SIG-M5 (cell line): Measurements from ENCODE around the gene FNBP1L.
"Not testable (repeated sequence)": the region's sequence is repeated elsewhere in the genome, so short reads cannot be mapped to it uniquely, and the experiment has no call there.

Experiments
- DNase-seq: peaks from one replicate; lab custom pipeline; 2025; lab: John Stamatoyannopoulos, UW

The FNBP1L gene

DNA sequence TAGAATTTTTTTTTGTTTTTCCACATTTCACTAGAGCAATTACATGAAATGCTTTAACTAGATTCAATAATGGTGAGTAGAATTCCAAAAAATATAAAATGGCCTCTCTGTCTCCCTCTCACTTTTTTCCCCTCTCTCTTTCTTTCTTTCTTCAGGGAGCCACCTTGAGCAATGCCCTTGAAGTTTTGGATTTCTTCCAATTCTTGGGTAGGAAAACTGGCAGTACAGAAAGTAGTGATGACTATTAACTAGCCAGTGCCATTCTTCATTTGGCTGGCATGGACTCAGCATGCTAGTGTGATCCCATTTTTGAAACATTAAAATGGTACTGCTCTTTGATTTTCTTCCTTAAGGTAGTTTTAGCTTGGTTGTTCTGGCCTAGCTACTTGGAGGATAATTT lies 4.5 kb upstream of the FNBP1L start:
- DNase-seq: no peak

DNA sequence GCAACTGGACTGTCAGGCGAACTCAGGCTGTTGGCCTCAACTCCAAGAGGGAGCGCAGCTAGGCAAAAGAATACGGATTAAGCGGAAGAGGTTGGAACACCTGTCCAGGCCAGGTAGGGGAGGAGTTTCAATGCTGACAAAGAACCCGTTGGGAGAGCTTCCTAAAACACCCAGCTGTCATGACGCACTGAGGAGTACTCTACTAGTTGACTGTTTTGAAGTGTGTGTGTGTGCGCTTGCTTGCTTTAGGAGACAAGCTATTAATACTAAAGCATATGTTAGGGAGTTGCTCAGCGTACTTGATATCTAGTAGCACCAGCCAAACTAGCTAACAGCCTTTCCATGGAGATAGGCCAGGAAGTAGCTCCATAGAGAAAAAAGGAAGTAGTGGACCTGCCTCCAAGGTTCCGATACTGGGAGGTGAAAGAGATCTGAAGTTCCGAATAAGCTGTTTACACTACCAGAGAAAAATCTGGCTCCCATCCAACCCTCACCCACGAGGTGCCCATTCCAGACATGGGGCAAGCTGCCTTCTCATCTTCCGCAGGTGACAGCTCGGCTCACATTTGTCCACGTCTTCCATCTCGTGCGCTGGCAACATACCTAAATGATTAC lies 974 bp upstream of the FNBP1L start:
- no peak for DNase-seq

DNA sequence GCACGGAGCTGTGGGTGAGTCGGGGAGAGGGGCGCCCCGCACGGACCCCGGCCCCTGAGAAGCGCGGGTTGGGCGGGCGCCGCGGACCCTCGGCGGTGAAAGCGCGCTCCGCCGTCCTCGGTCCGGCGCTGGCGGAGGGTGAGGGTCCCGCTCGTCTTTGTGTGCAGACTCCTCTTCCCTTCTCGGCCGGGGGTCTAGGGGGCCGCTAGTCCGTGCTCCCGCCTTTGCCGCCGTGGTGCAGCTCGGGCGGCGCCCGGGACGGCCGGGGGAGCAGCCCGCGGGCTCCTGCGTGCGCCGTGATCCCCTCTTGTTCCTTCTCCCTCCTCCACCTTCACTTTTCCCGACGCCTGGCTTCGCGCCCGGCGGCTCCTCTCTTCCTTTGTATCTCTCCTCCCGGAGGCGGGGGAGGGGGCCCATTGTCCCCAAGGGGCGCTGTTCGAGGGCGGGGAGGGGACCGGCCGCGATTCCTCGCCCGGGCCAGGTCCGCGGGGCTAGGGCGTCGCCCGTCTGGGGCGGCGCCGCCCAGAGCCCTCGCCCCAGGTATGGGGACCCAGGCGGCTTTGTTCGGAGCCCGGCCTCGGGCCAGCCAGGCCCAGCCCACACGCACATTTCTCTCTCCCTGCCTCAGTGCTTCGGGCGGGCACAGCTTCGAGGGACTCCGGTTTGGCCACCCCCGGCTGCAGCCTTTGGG lies 519 bp downstream of the FNBP1L start:
- DNase-seq: no peak

DNA sequence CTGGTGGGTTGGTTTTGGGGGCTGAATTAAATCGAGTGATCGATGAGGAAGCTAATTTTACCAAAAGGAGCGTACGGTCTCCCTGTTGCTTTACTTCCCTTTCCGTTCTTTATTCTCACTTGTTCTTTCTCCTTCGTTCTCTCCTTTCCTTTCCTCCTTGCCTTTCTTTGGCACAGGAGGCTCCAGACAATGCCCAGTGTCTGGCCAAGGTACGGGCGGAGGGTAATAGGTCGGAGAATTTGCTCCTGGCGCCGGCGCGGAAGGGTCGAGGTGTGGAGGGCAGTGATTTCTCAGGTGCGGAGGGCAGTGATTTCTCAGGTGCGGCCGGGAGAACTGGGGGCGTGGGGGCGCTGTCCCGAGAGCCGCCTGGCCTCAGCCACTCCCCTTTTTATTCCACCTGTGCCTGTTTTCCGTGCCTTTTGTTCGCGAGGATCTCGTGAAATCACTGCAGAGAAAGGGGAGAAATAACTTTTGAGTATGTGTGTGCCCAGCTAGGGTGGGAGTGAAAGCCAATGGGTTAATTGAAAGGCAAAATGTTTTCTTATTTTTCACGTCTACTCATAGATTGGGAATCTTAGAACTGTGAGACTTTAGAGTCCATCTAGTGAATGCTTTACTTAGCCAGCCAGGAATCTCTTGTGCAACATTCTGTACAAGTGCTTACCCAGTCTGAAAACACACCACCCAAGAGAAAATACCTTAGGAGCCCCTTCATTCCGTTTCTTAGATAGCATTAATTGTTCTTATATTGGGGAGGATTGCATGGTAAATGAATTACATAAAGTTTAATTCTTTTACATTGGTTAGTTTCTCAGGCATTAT lies 1.3 kb downstream of the FNBP1L start:
- DNase-seq: no peak

DNA sequence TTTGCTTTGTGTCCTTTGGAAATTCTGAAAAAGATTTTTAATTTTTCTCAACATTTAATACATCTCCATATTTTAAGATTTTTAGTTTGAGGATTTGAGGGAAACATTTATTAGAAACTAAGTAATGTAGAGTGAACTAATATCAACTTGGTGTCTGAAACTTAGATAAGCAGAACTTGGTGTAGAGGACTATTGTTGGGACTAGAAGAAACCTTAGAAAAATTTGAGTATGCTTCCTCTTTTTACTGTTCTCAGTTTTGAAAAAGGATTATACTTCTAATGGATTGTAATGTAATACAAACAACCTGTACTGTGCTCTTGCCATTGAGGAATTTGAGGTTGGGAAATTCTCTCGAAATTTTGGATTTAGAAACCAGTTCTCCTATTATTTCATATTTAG lies 2.4 kb downstream of the FNBP1L start:
- no peak for DNase-seq

DNA sequence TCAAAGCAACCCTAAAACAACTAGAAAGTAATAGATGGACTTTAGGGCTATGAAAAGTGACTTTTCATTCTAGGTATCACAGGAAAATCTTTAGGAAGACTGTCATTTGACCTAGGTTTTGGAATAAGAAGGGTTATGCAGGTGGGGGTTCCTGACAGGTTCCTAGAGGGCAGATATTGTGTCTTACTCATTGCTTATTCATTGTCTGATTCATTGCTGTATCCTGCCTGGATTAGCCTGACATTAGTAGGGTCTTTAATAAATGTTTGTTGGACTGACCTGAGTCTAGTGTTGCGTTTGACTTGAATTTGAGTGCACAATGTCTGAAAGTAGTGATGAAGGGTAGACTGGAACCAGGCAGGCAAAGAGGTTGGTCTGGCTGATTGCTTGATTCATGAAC lies 6.0 kb downstream of the FNBP1L start:
- no peak for DNase-seq

DNA sequence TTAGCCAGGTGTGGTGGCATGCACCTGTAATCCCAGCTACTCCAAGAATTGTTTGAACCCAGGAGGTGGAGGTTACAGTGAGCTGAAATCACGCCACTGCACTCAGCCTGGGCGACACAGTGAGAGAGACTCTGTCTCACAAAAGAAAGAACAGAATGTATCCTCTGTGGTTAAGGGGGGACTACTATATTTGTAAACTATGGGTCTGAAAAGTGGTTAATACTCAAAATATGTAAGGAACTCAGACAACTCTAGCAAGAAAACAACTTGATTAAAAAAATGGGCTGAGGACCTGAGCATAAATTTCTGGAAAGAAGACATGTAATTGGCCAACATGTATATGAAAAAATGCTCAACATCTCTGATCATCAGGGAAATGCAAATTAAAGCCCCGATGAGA lies 11.2 kb downstream of the FNBP1L start:
- no peak for DNase-seq

DNA sequence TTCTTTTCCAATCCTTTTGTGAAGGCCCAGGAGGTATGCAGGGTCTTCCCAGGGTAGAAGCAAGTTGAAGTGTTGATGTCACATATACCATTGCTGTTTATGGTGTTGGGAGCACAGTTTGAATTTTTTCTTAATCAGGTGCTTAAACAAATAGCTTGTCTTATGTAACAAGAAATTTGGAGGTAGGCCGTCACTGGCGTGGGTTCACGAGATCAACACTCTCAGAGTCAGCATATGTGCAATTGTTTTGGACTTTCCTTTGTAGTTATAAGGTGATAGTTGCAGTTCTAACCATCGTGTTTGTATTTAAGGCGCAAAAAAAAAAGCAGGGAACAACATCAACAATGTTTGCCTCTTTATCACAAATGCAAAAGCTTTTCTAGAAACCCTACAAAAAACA lies 13.3 kb downstream of the FNBP1L start:
- no peak for DNase-seq

DNA sequence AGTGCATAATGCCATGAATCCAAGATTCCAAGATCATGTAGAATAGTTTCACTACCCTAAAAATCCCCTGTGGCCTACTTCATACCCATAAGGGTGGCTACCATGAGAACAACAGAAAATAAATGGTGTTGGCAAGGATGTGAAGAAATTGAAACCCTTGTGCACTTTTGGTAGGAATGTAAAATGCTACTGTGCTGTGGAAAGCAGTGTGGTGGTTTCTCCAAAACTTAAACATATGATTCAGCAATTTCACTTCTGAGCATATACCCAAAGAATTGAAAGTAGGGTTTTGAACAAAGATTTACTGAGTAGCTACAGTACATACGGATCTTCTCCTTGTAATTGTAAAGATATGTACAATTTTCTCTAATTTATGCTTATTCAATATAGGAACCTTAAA lies 16.0 kb downstream of the FNBP1L start:
- DNase-seq: no peak

DNA sequence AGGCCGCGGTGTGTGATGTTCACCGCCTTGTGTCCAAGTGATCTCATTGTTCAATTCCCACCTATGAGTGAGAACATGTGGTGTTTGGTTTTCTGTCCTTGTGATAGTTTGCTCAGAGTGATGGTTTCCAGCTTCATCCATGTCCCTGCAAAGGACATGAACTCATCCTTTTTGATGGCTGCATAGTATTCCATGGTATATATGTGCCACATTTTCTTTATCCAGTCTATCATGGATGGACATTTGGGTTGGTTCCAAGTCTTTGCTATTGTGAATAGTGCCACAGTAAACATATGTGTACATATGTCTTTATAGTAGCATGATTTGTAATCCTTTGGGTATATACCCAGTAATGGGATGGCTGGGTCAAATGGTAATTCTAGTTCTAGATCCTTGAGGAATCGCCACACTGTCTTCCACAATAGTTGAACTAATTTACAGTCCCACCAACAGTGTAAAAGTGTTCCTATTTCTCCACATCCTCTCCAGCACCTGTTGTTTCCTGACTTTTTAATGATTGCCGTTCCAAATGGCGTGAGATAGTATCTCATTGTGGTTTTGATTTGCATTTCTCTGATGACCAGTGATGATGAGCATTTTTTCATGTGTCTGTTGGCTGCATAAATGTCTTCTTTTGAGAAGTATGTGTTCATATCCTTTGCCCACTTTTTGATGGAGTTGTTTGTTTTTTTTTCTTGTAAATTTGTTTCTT lies 17.6 kb downstream of the FNBP1L start:
- not testable (repeated sequence) for DNase-seq

DNA sequence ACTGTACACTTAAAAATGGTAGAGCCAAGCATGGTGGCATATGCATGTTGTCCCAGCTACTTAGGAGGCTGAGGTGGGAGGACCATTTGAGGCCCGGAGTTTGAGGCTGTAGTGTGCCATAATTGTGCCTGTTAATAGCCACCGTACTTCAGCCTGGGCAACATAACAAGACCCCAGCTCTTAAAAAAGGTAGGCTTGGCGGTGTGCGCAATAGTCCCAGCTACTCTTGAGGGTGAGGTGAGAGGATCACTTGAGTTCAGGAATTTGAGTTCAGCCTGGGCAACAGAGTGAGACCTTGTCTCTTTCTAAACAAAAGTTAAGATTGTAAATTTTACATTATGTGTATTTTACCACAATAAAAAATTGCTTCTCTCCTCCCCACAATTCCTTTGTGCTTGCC lies 19.7 kb downstream of the FNBP1L start:
- no peak for DNase-seq

DNA sequence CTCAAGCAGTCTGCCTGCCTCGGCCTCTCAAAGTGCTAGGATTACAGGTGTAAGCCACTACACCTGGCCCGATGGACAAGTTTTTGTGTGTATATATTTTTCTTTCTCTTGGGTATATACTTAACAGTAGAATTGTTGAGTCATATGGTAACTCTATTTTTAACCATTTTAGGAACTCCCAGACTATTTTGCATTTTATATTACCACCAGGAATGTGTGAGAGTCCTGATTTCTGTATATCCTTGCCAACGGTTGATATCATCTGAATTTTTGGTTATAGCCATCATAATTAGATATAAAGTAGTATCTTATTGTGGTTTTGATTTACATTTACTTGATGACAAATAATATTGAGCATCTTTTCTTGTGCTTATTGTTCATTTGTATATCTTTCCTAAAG lies 20.7 kb downstream of the FNBP1L start:
- no peak for DNase-seq

DNA sequence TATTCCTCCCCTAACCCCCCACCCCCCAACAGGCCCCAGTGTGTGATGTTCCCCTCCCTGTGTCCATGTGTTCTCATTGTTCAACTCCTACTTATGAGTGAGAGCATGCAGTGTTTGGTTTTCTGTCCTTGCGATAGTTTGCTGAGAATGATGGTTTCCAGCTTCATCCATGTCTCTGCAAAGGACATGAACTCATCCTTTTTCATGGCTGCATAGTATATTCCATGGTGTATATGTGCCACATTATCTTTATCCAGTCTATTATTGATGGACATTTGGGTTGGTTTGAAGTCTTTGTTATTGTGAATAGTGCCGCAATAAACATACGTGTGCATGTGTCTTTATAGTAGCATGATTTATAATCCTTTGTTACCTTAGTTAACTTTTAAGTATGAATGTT lies 21.3 kb downstream of the FNBP1L start:
- DNase-seq: not testable (repeated sequence)

DNA sequence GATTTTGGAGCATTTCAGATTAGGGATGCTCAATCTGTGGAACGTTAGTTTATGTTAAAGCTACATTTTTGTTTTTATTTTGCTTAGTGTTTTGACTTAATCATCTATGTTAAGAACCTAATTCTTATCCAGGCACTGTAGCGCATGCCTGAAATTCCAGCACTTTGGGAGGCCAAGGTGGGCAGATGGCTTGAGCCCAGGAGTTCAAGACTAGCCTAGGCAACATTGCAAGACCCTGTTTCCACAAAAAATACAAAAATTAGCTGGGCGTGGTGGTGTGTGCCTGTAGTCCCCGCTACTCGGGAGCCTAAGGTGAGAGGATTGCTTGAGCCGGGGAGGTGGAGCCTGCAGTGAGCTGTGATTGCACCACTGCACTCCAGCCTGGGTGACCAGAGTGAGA lies 23.4 kb downstream of the FNBP1L start:
- DNase-seq: no peak

DNA sequence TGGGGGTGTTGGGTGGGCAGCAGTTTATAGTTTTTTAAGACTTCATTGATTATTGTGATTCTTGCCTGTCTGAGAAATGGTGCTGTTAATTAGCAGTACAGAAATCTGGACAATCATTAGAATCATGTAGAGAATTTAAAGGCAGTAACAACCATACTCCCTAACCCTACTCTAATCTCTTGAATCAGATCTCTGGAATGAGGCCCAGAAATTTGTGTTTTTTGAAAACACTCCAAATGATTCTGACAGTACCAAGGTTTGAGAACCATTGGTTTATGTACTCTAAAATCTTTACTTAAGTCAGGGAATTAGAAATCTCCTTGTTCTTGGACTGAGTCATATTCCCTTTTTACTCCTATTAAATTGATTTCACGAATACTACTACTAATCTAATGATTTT lies 24.0 kb downstream of the FNBP1L start:
- no peak for DNase-seq

DNA sequence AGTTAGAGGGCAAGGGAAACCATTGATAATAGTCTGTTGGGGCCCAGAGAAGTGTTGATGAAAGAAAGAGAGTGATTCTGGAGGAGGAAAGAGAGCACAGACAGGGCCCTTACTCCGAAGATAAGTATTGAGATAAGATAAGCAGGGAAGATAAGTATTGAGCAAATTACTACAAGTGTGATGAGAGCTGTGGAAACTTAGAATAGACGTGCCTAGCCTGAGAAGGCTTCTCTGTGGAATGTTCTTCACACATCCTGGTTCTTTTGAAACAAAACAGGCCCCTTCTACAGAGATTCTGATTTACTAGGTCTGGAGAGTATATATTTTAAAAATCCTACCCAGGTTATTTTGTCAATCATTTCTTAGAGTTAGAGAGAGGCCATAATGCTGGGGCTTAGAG lies 26.4 kb downstream of the FNBP1L start:
- DNase-seq: no peak

DNA sequence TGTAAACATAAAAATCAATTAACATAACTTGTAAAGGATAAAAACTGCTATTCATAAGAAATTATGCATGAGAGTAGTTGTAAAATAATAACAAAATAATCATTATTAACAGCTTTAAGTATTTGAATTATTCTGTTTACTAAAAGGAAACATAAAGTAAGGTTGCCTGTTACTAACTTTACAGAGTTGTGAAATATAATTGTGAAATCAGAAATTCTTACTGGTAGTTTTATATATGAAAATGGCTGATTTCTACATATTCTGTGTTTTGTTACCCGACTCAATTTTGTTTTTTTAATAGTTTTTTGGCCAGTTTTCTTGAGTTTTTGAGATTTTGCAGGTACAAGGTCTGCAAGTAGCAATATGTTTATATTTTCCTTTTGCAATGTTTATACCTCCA lies 27.8 kb downstream of the FNBP1L start:
- no peak for DNase-seq

DNA sequence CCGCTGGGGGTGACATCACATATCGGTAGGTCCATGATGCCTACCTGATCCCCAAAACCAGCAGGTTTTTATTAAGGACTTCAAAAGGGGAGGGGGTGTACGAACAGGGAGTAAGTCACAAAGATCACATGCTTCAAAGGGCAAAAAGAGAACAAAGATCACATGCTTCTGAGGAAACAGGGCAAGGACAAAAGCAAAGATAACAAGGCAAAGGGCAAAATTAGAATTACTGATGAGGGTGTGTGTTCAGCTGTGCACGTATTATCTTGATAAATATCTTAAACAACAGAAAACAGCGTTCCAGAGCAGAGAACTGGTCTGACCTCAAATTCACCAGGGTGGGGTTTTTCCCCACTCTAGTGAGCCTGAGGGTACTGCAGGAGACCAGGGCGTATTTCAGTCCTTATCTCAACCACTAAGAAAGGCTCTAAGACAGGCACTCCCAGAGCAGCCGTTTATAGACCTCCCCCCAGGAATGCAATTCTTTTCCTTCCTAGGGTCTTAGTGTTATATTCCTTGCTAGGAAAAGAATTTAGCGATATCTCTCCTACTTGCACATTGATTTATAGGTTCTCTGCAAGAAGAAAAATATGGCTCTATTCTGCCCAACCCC lies 31.3 kb downstream of the FNBP1L start:
- DNase-seq: not testable (repeated sequence)

DNA sequence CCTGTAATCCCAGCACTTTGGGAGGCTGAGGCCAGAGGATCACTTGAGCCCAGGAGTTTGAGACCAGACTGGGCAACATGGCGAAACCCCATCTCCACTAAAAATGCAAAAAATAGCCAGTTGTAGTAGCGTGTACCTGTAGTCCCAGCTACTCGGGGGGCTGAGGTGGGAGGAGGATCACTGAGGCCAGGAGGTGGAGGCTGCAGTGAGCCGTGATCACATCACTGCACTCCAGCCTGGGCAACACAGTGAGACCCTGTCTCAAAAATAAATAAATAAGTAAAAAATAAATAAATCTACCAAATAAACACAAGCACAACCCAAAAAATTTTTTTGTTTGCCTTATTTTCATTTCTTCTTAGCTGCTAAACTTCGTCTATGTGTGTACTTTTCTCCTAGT lies 34.0 kb downstream of the FNBP1L start:
- not testable (repeated sequence) for DNase-seq

DNA sequence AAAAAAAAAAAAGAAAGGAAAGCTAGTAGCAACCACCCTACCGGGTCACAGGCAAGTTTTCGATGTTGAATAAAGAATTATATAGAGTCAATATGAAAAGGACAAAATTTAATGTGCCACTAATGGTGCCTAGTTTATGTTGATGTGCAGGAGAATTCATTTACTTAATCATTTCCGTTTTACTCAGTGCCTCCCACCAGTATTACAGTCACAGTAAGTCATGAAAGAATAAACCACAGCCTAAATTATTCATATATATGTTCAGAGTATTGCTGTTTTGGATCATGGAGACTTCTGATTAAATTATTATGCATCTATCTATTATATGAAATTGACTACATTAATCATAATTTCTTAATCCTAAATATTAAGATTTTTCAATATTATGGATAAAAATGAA lies 35.3 kb downstream of the FNBP1L start:
- DNase-seq: no peak

DNA sequence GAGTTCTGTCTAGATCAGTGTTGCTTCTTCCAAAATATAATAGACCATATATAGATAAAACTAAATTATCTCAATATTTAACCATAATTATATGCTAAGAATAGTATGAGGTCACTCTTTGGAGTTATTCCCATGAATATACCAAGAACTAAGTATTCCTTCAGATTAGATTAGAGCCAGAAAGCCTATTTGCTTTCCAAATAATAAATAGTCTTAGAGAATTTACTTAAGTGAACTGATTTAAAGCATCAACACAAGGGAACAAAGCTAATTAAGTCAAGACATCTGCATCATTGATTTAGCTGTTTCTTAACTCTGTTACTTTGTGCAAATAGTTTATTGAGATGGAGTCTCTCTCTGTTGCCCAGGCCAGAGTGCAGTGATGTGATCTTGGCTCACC lies 35.7 kb downstream of the FNBP1L start:
- no peak for DNase-seq

DNA sequence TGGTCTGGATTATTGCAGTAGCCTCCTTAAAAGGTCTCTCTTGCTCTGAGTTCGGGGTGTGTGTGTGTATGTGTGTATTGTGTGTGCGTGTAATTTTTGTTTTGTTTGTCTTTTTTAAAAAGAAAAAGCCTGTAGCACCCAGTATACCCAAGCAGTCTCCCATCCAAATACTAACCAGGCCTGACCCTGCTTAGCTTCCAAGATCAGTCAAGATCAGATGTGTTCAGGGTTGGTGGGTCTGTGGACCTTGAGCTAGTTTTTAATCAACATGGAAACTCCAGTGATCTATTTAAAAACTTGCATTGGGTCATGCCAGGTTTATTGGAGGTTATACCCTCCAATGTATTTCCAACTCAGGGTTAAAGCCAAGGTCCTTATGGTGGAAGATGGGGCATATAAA lies 40.3 kb downstream of the FNBP1L start:
- no peak for DNase-seq
